Putamen (tissue), 1 donor: ENCODE results near the gene TAF10.

ENCODE experiments used
- DNase-seq: peaks from one replicate; pipeline ENCODE4 v3.0.0-alpha.2; 2016; ENCODE audit warnings: low spot score

The TAF10 gene

DNA sequence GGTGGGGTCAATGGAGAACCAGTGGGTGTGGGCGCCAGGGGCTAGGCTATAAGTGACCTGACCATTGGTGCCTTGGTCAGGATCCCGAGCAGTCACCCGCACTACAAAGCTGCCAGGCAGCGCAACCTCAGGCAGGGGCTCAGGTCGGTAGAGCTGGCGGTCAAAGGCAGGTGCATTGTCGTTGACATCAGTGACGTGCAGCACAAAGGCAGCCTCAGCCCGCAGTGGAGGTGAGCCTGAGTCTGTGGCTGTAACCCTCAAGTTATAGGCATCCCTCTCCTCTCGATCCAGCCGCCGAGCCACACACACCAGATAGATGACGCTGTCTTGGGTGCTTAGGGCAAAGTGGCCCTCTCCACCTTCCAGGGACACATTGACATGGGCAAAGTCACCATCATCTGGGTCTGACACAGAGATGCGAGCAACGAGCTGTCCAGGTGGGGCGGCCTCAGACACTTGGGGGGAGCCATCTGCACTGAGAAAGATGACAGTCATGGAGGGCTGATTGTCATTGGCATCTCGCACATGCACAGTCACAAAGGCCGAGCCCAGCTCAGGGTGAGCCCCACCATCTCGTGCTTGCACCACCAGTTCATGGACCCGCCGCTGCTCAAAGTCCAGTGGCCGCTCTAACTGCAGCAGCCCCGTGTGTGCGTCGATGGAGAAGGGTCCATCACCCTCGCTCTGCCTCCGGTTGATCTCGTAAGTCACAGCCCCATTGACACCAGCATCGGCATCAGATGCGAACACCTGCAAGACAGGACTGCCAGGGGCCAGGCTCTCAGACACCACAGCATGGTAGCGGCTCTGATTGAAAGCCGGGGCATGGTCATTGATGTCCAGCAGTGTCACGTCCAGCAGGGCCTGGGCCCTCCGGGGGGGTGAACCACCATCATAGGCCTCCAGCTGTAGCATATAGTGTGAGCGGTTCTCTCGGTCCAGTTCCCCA lies 28.3 kb upstream of the TAF10 start:
- no peak for DNase-seq

DNA sequence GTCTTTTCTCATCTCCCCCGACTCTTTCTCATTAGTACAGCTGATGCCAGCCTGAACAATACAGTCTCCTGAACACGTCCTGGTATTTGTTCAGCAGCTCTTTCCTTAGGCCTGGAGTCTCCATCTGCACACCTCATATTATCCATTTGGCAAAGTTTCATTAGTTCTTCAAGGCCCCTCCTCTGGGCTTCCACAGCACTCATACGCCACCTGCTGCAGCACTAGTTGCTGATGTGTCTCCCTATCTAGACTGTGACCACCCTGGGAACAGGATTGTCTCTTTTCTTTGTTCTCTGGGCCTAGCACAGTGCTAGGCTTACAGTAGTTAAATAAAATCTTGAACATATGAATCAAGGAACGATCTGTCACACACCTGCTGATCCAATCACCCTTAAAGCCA lies 26.4 kb upstream of the TAF10 start:
- DNase-seq, result no peak

DNA sequence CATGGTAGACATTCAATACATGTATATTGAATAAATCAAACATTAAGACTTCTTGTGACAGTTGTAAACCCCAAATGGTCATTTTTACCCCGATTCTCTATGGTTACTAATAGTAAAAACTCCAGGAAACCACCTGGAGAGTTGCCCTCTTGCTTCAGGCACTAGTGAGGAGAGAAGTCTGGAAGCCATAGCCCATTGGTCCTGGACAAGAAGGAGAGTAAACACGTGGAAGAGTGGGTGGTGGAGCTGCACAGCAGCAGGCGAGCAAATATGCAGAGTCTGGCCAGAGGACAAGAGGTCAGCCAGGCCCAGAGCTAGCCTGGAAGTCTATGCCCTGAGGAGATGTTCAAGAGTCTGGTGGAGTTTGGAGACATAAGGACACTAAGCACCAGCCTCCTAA lies 25.9 kb upstream of the TAF10 start:
- no peak for DNase-seq

DNA sequence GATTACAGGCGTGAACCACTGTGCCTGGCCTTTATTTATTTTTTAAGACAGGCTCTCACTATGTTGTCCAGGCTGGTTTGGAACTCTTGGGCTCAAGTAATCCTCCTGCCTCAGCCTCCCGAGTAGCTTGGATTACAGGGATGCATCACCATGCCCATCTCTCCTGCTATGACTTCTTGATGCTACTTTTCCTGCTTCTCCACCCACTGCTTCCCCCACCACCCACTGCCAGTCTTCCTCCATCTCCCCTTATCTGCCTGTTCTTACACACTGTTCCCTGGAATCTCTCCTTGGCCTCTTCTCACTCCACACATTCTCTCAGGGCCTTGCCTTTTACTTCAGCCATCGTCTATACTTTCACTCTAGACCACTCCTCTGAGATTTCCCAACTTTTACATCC lies 24.5 kb upstream of the TAF10 start:
- DNase-seq, result no peak

- DNase-seq, result peak; percentile 54
These were observed 23.3 kb upstream of the TAF10 start for GRCh38 chr11:6635082-6635932.

GRCh38 chr11:6634534-6634933 lies 22.5 kb upstream of the TAF10 start:
- no peak for DNase-seq

- no peak for DNase-seq
These were observed 21.7 kb upstream of the TAF10 start for GRCh38 chr11:6633422-6634408.

DNA sequence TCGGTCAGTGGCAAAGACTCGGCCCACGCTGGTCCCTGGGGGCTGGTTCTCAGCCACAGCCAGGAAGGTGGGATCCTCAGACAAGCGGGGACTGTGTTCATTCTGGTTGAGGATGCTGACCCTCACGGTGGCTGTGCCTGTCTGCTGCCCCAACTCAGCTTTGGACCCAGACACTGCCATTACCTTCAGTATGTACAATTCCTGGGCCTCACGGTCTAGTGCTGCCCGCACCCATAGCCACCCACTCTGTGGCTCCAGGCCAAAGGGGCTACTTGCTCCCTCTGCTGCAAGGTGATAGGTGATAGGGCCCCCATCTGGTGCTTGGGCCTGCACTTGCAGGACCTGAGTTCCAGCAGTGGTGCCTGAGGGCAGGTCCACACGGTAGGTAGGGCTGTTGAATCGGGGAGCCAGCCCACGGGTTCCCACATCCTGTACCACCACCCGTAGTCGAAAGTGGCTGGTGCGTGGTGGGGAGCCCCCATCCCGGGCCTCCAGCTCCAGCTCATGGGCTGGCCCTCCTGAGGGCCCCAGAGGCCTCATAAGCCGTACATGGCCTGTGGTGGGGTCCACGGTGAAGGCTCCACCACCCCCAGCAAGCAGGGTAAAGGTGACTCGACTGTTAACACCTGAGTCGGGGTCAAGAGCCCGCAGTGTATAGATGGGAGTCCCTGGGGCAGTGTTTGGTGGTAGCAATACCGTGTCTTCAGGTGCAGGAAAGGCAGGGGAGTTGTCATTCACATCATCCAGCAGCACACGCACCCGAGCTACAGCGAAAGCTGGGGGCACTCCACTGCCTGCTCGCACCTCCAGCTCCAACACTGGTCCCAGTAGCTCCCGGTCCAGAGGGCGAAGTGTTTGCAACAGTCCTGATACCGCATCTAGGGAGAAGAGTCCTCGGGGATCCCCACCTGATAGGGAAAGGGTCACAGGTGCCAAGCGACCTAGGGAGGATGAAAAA lies 20.4 kb upstream of the TAF10 start:
- DNase-seq, result no peak

DNA sequence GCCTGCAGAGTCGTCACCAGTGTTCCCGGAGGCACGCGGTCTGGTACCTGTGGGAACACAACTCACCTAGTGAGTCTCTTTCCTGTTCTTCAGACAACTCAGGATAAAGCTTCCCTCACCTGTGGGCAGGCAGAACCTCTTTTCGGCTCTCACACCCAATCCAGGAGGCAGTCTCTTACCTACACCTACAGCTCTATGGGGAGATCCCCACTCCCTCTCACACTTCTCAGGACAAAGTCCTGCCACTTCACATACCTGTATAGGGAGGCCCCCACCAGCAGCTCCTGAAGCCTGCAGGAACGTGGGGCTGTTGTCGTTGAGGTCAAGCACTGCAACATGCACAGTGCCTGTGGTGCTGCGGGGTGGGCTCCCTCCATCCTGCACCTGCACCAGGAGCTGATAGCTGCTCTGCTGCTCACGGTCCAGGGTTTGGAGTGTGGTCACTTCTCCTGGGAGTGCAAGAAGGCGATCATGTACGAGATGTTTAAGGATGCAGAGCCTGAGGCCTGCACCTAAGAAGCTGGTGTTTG lies 19.4 kb upstream of the TAF10 start:
- no peak for DNase-seq

GRCh38 chr11:6630632-6631291 lies 18.7 kb upstream of the TAF10 start:
- no peak for DNase-seq

DNA sequence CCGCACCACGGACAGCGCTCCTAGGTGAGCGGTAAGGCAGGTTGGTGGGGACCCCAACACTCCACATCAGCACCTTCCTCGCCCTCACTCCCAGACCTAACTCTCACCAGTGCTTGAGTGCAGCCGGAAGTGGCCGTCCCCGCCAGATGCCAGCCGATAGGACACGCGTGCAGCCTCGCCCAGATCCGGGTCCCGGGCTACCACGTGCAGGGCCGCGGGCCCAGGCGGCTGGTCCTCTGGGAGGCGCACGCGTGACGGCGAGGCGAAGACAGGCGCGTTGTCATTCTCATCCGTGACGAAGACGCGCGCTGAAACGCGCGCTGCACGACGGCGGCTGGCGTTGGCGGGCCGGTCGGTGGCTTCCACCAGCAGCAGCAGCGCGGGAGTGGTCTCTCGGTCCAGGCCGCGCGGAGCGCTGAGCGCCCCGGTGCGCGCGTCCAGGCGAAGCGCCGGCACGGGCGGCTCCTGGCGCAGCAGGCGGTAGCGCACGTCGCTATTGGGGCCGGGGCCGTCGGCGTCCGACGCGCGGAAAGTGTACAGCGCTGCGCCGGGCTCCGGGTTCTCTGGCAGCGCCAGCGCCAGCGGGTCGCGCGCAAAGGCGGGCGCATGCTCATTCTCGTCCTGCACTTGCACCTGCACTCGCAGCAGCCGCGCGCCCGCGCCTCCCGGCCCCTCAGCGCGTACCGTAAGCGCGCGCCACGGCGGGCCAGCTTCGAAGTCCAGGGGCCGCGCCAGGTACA lies 18.0 kb upstream of the TAF10 start:
- no peak for DNase-seq

DNA sequence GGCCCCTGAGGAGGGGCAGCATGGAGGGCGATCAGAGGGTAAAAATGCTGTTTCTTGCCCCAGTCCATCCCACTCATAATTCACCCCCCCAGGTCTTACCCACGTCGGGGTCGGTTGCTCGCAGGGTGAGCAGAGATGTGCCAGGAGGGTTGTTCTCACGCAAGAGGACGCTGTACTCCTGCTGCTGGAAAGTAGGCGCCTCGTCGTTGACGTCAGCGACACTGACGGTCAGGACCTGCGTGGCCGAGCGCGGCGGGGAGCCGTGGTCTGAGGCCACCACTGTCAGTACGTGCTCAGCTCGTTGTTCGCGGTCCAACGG lies 17.5 kb upstream of the TAF10 start:
- no peak for DNase-seq

DNA sequence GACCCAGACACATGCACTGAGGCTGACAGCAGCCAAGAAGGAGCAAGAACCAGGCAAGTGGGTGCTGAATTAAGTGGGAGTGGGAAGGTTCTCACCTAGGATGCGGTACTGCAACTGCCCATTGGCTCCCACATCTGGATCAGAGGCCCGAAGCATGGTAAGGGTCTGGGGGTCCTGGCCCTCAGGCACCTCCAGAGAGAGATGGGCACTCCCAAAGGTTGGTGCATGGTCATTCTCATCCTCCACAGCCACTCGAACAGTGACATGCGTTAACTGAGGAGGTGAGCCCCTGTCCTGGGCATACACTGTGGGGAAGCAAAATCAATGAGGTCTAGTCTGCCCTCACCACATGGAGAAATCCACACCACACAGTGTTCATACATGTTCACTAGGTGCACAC lies 16.5 kb upstream of the TAF10 start:
- no peak for DNase-seq

DNA sequence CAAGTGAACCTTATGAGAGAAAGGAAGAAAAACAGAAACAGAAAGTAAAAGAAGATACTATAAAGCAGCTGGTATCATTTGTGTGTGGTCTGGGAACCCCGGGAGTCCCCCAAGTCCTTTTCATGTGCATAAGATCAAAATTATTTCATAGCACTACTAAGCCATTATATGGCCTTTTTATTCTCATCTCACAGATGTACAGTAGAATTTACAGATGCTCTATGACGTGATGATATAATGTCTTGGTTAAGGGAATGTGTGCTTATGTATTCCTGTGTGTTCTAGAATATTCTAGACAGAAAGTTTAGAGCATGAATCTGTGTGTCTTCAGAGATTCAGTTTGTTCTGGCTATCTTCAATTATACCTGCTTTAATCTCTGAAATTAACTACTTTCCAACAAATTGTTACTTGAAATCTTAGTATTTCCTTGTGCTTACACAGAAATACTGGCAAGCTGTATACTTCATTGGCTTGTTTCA lies 15.8 kb upstream of the TAF10 start:
- no peak for DNase-seq

DNA sequence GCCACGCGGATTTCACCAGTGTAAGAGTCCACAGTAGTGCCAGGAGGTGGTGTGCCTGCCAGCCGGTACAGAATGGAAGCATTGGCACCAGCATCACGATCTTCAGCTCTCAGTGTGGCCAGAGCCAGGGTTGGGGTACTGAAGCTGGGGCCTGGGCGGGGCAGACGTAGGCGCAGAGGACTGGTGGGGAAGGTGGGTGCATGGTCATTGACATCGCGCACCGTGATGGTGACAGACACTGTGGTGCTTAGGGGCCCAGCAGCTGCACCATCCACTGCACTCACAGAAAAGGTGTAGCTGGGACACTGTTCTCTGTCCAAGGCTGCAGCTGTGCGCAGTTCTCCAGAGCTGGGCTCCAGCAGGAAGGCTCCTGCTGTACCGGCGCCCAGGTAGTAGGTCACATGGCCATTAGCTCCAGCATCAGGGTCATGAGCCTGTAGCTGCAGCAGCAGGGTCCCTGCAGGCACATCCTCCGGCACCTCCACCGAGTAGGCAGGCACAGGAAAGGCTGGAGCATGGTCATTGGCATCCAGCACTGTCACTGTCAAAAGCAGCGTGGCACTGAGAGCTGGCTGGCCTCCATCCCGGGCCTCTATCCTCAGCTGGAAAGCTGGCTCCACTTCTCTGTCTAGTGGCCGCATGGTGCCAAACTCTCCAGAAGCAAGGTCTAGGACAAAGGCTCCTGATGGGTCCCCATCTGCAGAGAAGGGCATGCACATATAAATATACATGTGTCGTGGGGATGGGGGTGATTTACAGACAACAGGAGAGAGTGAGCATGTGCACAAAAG lies 15.2 kb upstream of the TAF10 start:
- no peak for DNase-seq

DNA sequence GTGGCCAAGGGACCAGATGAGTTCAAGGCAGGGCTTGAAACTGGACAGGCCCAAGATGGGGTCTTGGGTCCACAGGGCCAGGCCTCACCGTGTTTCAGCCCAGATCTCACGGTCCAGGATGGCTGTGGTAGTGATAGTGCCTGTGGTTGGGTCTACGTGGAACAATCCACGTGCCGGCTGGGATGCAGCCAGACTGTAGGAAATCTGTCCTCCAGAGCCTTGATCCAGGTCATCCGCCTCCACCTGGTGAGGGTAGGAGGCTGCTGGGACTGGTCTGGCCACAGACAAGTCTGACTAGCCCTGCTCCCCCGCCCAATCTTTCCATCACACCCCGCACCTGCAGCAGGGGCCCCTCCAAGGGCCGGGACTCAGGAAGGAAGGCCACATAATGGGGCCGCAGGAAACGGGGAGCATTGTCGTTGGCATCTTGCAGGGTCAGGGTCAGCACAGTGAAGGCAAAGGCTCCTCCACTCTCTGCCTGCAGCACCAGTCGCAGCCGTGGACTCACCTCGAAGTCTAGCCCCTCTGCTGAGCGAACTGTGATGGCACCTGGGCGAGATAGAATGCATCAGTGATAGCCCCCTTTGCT lies 13.9 kb upstream of the TAF10 start:
- no peak for DNase-seq

- DNase-seq, result no peak
These were observed 13.3 kb upstream of the TAF10 start for GRCh38 chr11:6625156-6625831.
